Endothelial cell of umbilical vein (primary cell): Measurements from ENCODE around the gene DPH7. TPM values are rescaled to one million over a fixed set of nuclear protein-coding genes. Genes with fewer than 3 reads are reported as not detected.
A peak's percentile ranks its signal among the peaks of the same experiment; 100 is the strongest.

Source experiments
- BruUV-seq: library from RNA; stranded (reverse); fragments of 400-500 nt; replicated peaks from 2 replicates; lab custom pipeline; 2021; lab: Mats Ljungman, UMichigan
- CTCF ChIA-PET: fragments of 300-600, 350-600 bp; sonication (Branson Sonifier 250); formaldehyde crosslinking; loops from one replicate; lab custom pipeline; 2021; ENCODE audit warnings: antibody characterized with exemption, inconsistent platforms; lab: Charles Lee
- POLR2A ChIA-PET: fragments of 300-600, 350-600 bp; sonication (Branson Sonifier 250); formaldehyde crosslinking; loops from one replicate; lab custom pipeline; 2021; ENCODE audit warnings: antibody characterized with exemption, inconsistent platforms; lab: Charles Lee
- DNase-seq: peaks from one replicate; pipeline ENCODE4 v3.0.0-alpha.2; 2011; ENCODE audit warnings: low read depth, low spot score
- FAIRE-seq: peaks from 2 replicates; lab custom pipeline; 2011; peaks lifted over from hg19 to GRCh38; lab: Jason Lieb, UNC
- H2AFZ ChIP-seq: 2 replicates; pipeline ENCODE4 v1.6.0; 2012; ENCODE audit warnings: low read depth, low read length, control low read depth, inconsistent platforms
- H3K27ac ChIP-seq: 2 replicates; pipeline ENCODE4 v1.5.1; 2011; ENCODE audit warnings: low read depth, mild to moderate bottlenecking, control low read depth, low read length, moderate library complexity; ENCODE audit not compliant: insufficient read depth
- H3K27me3 ChIP-seq, 2 experiments: 2 replicates each; pipeline versions ENCODE4 v1.6.0 to v1.6.1; 2011; ENCODE audit warnings: low read length in 2 of 2, mixed read lengths in 1 of 2; ENCODE audit not compliant: control insufficient read depth in 2 of 2, insufficient read depth in 2 of 2
- H3K36me3 ChIP-seq, 2 experiments: 2 replicates in 1 of 2; 3 replicates in 1 of 2; pipeline ENCODE4 v1.5.1; 2011; ENCODE audit warnings: low read length in 2 of 2, mild to moderate bottlenecking in 1 of 2, moderate library complexity in 1 of 2; ENCODE audit not compliant: control insufficient read depth in 2 of 2, insufficient read depth in 2 of 2; ENCODE audit errors: extremely low read depth in 1 of 2
- H3K4me1 ChIP-seq: 3 replicates; pipeline ENCODE4 v1.5.1; 2011; ENCODE audit warnings: mild to moderate bottlenecking, low read length; ENCODE audit not compliant: control insufficient read depth, insufficient read depth; ENCODE audit errors: extremely low read depth
- H3K4me2 ChIP-seq: 2 replicates; pipeline ENCODE4 v1.6.1; 2011; ENCODE audit warnings: low read length, control low read depth, mixed read lengths; ENCODE audit not compliant: insufficient read depth
- H3K4me3 ChIP-seq, 3 experiments: fragments of 200-600 bp in 1 of 3; sonication (generic), shearing (Covaris generic) in 1 of 3; replicated peaks in 1 of 3; 2 replicates each; pipeline ENCODE4 v1.5.1; 2011 to 2016; ENCODE audit warnings: control low read depth in 3 of 3, low read length in 3 of 3, mild to moderate bottlenecking in 2 of 3, inconsistent platforms in 1 of 3, low read depth in 1 of 3, moderate library complexity in 1 of 3; ENCODE audit not compliant: insufficient read depth in 1 of 3
- H3K79me2 ChIP-seq: 2 replicates; pipeline ENCODE4 v1.6.0; 2012; ENCODE audit warnings: low read length, inconsistent platforms; ENCODE audit not compliant: control insufficient read depth, insufficient read depth
- H3K9ac ChIP-seq: replicated peaks from 2 replicates; pipeline ENCODE3; 2011; ENCODE audit warnings: low read length, control low read depth; ENCODE audit not compliant: insufficient read depth; ENCODE audit errors: extremely low read depth
- H3K9me1 ChIP-seq: replicated peaks from 3 replicates; pipeline ENCODE4 v1.6.0; 2011; ENCODE audit warnings: mild to moderate bottlenecking, low read length; ENCODE audit not compliant: control insufficient read depth, insufficient read depth; ENCODE audit errors: extremely low read depth
- H3K9me3 ChIP-seq: replicated peaks from 2 replicates; pipeline ENCODE4 v1.5.1; 2012; ENCODE audit warnings: low read length, inconsistent platforms; ENCODE audit not compliant: control insufficient read depth, insufficient read depth
- H4K20me1 ChIP-seq: replicated peaks from 2 replicates; pipeline ENCODE3; 2011; ENCODE audit warnings: mild to moderate bottlenecking, low read length; ENCODE audit not compliant: control insufficient read depth, insufficient read depth; ENCODE audit errors: extremely low read depth
- GATA2 ChIP-seq: IDR thresholded peaks from 2 replicates; pipeline ENCODE4 v1.7.0; 2011; ENCODE audit warnings: low read depth, mild to moderate bottlenecking, moderate library complexity, mixed read lengths, low read length; ENCODE audit not compliant: insufficient read length, insufficient read depth
- POLR2AphosphoS5 ChIP-seq: IDR thresholded peaks from 2 replicates; pipeline ENCODE4 v1.6.1; 2012; ENCODE audit warnings: low read depth, mild to moderate bottlenecking, control low read depth, low read length, moderate library complexity; ENCODE audit not compliant: insufficient read depth
- dilution Hi-C: fragments of 300-500 bp; cut with MboI; formaldehyde crosslinking; loops from one replicate; pipeline ENCODE4 v1.15.0; 2019; ENCODE audit warnings: low sequenced_read_pairs; ENCODE audit not compliant: extremely low pct_ligation_motif_present
- intact Hi-C: fragments of 100-400 bp; cut with micrococcal nuclease; formaldehyde crosslinking; loops from one replicate; pipeline ENCODE4 v1.10.0; 2022
- polyA plus RNA-seq, 4 experiments: library from polyadenylated mRNA; depleted of rRNA in 3 of 4; stranded (reverse) in 3 of 4; unstranded in 1 of 4; fragments of >200 nt; gene quantifications; 2 replicates each; pipeline versions ENCODE4 v1.2.1 to v1.2.3, GENCODE V29; 2011 to 2012; ENCODE audit warnings: missing spikeins in 1 of 4
- total RNA-seq: library from RNA; stranded (reverse); gene quantifications from 2 replicates; pipeline ENCODE4 v1.2.3, GENCODE V29; 2021
- TF ChIP-seq, protein P1 (sequence below): IDR thresholded peaks from 2 replicates; pipeline ENCODE4 v1.6.1; 2011; ENCODE audit not compliant: insufficient read depth, insufficient read length

The DPH7 gene
- total and polyA plus RNA-seq, 2 donors (not counting 3 experiments of a cell fraction or from before 2014, with no cell fraction given): 41.8 to 43.2 TPM

DNA sequence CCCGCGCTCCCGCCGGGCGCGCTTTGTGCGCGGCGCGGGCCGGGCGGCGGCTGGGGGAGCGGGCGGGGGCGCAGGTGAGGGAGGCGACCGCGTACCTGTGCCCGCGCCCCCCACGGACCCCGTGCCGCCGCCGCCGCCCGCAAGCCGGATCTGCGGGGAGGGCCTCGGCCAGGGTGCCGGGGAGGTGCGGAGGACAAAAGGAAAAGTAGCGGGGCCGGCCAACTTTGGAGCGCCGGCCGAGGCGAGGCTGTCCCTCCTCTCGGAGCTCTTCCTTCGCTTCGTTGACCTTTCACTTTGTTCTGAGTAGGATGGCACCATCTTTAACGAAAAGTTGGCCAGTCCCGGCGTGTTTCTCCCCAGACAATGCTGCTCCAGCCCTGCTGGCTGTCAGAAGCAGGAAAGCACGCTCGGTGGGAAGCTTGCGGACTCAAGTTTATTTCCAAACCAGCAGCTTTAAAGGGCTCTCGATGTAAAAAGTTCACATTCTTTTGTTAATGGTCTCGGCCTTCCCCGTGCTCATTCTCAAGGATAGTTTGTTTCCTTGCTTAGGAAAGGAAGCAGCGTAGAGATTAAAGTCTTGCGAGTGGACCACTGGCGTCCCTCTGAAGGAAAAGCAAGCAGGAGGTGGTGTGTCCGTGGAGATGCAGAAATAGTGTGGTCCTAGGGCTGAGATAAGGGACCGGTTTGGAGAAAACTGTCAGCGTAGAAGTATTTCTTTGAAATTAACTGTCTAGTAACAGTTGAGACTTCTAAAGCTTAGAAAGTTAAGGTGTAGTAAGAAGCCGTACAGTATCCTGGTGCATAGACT, 40.7 kb upstream of the DPH7 start:
- Histone ChIP-seq H3K4me1 (peaks cover 22% of the 10 kb centered on the region), H2AFZ (peak overlapping the region; percentile 1), H3K9me1 (no peaks in the 10 kb centered on the region), H3K9me3 (no peaks in the 10 kb centered on the region), H3K27me3 (no peaks in the 10 kb centered on the region), H3K4me2 (peak overlapping the region; percentile 89), H3K79me2 (peaks cover 66% of the 10 kb centered on the region), H3K4me3 (peak overlapping the region; percentile 42 to 82 (median 73)), H3K36me3 (peaks cover 0 to 12% of the 10 kb centered on the region in 2 experiments), H3K9ac (peak overlapping the region; percentile 48), H4K20me1 (no peaks in the 10 kb centered on the region), H3K27ac (peak overlapping the region; percentile 2)
- ChIA-PET POLR2A (no interaction called here), CTCF (interaction anchor here (0.8 to 1.7 kb wide), 6 partner anchors 13 to 75 kb away, joined by 3 to 10 read pairs (median 4); partner anchors contain the start of gene ARRDC1)
- no peak for TF ChIP-seq GATA2
- TF ChIP-seq POLR2AphosphoS5: no peak
- TF ChIP-seq, protein P1, sequence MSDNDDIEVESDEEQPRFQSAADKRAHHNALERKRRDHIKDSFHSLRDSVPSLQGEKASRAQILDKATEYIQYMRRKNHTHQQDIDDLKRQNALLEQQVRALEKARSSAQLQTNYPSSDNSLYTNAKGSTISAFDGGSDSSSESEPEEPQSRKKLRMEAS: peak; percentile 26
- FAIRE-seq (peak; percentile 81), DNase-seq (peak; percentile 58)
- BruUV-seq: no TSS peak
- intact Hi-C loops: loop anchor here (2.0 to 5.0 kb wide), 2 partner anchors 53 to 69 kb away; partner anchors contain the start of genes MRPL41 and PNPLA7
- dilution Hi-C loops: no loop called here
